Right forelimb (tissue), 1 donor: Measurements from ENCODE around the gene DUSP9.
"Not testable (repeated sequence)": the region's sequence is repeated elsewhere in the genome, so short reads cannot be mapped to it uniquely, and the experiment has no call there.

Experiments used
- DNase-seq: peaks from one replicate; pipeline ENCODE4 v3.0.0-alpha.2; 2018

Gene DUSP9

GRCh38 chrX:153674219-153674851, 27.3 kb downstream of the DUSP9 start:
- no peak for DNase-seq

GRCh38 chrX:153681175-153681574, 34.2 kb downstream of the DUSP9 start:
- DNase-seq, result no peak

GRCh38 chrX:153683486-153683885, 36.5 kb downstream of the DUSP9 start:
- DNase-seq, result not testable (repeated sequence)

GRCh38 chrX:153684467-153685155, 37.6 kb downstream of the DUSP9 start:
- peak; percentile 25 for DNase-seq

- peak; percentile 4 for DNase-seq
Measured at GRCh38 chrX:153685156-153685536, 38.1 kb downstream of the DUSP9 start.

- DNase-seq, result peak; percentile 9
Measured at GRCh38 chrX:153685751-153686696, 39.0 kb downstream of the DUSP9 start.

- no peak for DNase-seq
Measured at GRCh38 chrX:153686711-153687110, 39.7 kb downstream of the DUSP9 start.

GRCh38 chrX:153687121-153688039, 40.4 kb downstream of the DUSP9 start, which contains the start of gene SLC6A8:
SLC6A8 (plus strand) TSS chrX:153687926; CDS start chrX:153688575, 649 bp downstream.
- DNase-seq, result peak; percentile 84

GRCh38 chrX:153688071-153688470, 41.1 kb downstream of the DUSP9 start:
- no peak for DNase-seq

- DNase-seq, result no peak
Measured at GRCh38 chrX:153688506-153688905, 41.5 kb downstream of the DUSP9 start.

- peak; percentile 53 for DNase-seq
Measured at GRCh38 chrX:153688911-153689590, 42.0 kb downstream of the DUSP9 start.

GRCh38 chrX:153689654-153690465, 42.9 kb downstream of the DUSP9 start:
- no peak for DNase-seq

GRCh38 chrX:153690466-153690865, 43.5 kb downstream of the DUSP9 start:
- DNase-seq, result no peak

- DNase-seq, result not testable (repeated sequence)
Measured at GRCh38 chrX:153691032-153691827, 44.2 kb downstream of the DUSP9 start.

- no peak for DNase-seq
Measured at GRCh38 chrX:153692003-153692402, 45.0 kb downstream of the DUSP9 start.

- DNase-seq, result no peak
Measured at GRCh38 chrX:153692611-153693156, 45.7 kb downstream of the DUSP9 start.

- DNase-seq, result no peak
Measured at GRCh38 chrX:153693216-153694086, 46.4 kb downstream of the DUSP9 start.

GRCh38 chrX:153694256-153694655, 47.3 kb downstream of the DUSP9 start:
- not testable (repeated sequence) for DNase-seq
